Stimulated activated CD4-positive, alpha-beta T cell treated with anti-CD3 and anti-CD28 coated beads, Interleukin-1b, Interleukin-23, amount 100 ng/mL, for 4 hours (primary cell): ENCODE measurements around the gene KIF23.
"Not testable (repeated sequence)": the region's sequence is repeated elsewhere in the genome, so short reads cannot be mapped to it uniquely, and the experiment has no call there.

Experiments
- DNase-seq, 2 donors: peaks; one replicate each; pipeline ENCODE4 v3.0.0-alpha.2; 2020; ENCODE audit warnings: low read depth in 2 of 2

The KIF23 gene

DNA sequence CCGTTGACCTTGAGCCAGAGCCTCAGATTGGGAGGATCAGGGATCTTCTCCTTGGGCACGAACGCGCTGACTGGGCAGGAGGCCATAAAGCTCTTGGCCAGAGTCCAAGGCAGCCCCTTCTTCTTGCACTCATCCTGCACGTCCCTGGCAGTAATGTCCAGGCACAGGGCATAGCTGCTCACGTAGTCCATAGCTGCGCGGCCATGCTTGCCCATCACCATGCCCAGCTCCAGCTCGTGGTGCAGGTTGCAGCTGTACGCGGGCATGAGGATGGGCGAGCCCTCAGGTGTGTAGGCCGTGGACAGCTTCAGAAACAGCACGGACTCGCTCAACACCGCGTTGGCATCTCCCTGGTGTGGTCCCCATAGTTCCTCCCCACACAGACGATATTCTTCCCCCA is 20.5 kb downstream of the KIF23 start:
- no peak for DNase-seq

DNA sequence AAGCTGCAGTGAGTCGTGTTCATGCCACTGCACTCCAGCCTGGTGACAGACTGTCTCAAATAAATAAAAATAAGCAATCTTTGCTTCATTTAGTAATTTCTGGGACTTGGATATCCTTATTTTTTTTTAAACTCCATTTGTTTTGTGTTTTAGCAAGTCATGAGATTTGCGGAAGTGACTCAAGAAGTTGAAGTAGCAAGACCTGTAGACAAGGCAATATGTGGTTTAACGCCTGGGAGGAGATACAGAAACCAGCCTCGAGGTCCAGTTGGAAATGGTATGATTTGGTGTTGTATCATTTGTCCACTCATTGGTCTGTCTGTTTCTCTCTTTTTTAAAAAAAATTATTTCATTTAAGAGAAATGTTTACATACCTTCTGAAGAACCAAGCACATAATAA is 21.8 kb downstream of the KIF23 start:
- no peak for DNase-seq

DNA sequence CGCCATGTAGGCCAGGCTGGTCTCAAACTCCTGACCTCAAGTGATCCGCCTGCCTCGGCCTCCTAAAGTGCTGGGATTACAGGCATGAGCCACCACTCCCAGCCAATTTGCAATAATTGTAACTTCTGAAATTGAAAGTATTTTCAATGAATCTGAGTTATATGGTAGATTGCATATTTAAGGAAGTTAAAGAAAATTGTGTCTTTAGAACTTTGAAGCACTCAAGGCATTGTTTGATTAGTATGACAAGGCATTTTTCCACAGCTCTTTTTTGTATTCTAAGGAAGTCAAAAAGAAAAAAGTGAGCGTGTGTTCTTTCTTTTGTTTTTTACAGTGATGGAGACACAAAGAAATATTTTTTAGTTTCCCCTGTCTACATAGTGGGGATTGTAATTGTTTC is 22.8 kb downstream of the KIF23 start:
- no peak for DNase-seq

DNA sequence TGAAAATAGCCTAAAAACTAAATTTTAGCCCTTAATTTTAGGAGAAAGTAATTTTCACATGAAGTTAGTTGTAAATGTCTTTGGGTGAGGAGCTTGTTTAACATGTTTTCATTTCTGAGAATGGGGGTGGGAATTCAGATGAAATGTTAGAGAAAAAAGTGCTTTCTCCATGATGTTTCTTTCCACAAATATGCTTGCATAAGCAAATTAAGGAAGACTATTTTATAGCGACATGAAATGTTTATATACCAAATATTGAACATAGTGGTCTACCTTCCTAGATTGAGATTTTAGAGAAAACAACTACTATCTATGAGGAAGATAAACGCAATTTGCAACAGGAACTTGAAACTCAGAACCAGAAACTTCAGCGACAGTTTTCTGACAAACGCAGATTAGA is 25.5 kb downstream of the KIF23 start:
- no peak for DNase-seq

DNA sequence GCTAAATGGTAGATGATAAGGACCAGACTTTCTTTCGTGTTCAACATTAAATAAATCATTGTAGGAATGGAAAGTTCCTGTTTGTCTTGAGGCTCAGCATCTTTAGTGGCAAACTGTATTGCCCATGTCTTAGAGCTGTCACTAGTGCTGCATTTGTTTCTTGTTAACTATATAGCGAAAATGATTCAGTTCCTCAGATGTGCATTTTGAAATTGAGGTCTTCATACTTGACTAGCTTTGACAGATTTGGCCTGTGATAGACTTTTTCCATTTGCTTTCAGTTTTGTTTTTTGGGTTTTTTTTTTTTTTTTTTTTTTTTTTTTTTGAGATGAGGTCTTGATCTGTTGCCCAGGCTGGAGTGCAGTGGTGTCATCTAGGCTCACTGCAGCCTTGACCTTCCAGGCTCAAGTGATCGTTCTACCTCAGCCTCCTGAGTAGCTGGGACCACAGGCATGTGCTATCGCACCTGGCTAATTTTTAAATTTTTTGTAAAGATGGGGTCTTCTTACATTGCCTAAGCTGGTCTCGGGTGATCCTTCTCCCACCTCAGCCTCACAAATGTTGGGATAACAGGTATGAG is 29.0 kb downstream of the KIF23 start:
- no peak for DNase-seq

DNA sequence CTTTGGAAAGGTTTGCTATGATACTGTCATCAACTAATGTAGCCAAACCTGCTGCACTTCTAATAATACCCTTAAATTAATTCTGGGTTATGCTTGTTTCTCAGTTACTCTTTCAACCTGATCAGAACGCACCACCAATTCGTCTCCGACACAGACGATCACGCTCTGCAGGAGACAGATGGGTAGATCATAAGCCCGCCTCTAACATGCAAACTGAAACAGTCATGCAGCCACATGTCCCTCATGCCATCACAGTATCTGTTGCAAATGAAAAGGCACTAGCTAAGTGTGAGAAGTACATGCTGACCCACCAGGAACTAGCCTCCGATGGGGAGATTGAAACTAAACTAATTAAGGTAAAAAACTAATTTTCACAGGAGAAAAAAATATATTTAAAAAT is 30.5 kb downstream of the KIF23 start:
- DNase-seq = no peak

DNA sequence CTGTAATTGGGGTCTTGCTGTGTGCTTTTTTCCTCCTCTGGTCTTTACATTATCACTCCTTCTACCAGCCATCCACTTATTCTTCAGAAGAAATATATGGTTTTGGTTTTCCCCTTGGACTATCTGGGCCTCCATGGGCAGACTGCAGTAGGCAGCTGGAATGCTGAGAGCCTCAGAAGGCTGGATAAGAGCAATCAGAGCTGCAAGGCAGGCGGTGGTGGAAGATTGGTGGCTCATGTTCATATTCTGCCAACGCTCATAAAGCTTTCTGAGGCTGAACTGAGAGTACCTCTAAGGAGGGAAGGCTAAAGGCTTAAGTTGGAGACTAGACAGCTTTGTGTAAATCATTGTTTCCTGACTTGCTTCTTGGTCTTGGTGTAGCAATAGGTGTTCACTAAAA is 32.8 kb downstream of the KIF23 start:
- DNase-seq = no peak

DNA sequence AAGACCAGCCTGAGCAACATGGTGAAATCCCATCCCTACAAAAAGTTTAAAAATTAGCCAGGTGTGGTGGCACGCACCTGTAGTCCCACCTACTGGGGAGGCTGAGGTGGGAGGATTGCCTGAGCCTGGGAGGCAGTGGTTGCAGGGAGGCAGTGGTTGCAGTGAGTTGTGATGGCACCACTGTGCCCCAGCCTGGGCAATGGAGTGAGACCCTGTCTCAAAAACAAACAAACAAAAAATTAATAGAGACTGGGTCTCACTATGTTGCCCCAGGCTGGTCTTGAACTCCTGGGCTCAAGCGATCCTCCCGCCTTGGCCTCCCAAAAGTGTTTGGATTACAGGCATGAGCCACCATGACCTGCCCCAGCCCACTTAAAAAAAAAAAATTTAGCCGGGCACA is 36.1 kb downstream of the KIF23 start:
- DNase-seq = not testable (repeated sequence)

DNA sequence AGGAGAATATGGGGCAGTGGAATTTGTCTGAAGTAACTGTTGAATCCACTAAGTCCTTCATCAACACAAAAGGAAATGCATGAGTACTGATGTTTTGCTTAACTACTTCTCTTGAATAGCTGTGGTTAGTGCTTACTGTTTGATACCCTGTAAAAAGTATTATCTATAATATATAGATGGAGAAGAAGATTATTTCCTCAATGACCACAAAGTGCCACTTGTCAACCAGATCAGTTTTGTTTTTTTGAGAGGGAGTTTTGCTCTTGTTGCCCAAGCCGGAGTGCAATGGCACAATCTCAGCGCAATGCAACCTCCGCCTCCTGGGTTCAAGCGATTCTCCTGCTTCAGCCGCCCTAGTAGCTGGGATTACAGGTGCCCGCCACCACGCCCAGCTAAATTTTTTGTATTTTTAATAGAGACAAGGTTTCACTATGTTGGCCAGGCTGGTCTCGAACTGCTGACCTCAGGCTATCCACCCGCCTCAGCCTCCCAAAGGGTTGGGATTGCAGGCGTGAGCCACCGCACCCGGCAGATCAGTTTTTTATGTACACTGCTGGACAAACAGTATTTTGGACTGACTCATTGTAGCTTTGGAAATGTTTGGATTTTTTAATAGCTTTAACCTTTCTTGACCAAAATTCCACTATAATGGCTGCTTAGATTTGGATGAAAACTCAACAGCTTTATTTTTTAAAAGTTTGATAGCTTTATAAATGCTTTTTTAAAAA is 37.0 kb downstream of the KIF23 start:
- no peak for DNase-seq

DNA sequence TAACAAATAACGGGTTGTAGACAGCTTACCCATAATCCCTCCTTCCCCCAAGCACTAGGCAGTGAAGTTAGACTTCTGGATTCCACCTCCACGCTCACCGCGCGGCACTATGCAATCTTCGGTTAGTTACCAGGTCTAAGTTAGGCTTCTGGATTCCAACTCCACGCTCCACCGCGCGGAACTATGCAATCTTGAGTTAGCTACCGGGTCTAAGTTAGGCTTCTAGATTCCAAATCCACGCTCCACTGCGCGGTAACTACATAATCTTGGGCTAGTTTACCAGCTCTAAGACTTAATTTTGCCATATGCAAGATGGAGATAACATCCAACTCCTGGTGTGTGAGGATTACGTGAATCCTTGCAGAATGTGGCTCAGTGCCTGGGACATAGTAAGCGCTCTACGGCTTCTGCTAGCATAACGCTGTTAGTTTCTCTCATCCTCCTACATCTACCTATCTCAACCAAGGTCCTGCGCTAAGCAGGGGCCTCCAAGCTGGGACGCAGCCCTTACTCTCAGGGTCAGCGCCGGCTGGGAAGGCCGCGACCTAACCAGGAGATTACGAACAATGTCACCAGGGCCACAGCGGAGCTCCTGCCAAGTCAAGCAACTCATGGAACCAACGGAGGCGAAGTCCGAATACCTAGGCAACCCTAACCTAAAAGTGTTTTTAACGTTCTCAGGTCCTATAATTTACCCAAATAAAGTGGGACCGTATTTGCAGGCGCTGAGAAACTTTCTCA is 38.0 kb downstream of the KIF23 start:
- no peak for DNase-seq

DNA sequence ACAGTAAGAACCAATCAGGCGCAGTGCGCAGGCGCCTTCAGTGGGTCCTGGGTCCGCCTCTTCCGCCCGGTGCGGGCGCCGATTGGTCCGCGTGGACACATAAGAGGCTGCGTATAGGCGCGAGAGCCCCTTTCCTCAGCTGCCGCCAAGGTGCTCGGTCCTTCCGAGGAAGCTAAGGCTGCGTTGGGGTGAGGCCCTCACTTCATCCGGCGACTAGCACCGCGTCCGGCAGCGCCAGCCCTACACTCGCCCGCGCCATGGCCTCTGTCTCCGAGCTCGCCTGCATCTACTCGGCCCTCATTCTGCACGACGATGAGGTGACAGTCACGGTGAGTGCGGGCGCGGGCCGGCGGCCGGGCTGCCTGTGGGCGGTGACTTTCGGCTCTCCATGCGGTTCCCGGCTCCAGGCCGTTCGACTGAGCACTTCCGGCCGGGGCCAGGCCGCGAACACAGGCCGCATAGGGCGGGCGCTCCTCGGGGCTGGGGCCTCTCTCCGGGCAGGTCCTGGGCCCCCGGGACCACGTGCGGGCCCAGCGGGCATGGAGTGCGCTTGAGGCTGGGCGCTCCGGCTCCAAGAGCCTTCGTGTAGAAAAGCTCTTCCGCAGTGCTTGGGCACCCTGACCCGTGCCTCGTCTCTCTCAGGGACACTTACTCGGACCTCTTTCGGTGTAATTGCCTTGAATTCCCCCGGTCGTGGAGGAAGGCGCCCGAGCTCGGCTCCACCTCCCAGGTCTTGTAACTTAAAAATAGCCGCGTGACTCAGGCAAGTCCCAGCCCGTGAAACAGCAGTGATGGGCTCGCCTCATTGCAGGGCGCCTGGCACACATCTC is 38.8 kb downstream of the KIF23 start, which contains the start of gene RPLP1:
TSS of gene RPLP1 (plus strand) at position 127 of the 830 bp plus-strand sequence. CDS start at position 258, 131 bp downstream.
- peak; percentile 92 to 96 for DNase-seq

DNA sequence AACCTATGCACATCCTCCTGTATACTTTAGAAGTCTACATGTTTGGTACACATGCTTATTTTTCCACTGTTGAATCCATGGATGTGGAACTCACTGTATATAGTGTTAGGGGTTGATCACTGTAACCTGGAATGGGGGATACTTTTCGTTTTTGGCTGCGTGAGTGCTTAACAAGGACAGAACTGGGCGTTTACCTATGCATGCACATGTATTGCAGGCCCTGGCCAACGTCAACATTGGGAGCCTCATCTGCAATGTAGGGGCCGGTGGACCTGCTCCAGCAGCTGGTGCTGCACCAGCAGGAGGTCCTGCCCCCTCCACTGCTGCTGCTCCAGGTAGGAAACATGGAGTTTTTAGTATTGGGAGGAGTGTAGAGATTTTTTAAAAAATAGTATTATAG is 40.8 kb downstream of the KIF23 start:
- DNase-seq = no peak

DNA sequence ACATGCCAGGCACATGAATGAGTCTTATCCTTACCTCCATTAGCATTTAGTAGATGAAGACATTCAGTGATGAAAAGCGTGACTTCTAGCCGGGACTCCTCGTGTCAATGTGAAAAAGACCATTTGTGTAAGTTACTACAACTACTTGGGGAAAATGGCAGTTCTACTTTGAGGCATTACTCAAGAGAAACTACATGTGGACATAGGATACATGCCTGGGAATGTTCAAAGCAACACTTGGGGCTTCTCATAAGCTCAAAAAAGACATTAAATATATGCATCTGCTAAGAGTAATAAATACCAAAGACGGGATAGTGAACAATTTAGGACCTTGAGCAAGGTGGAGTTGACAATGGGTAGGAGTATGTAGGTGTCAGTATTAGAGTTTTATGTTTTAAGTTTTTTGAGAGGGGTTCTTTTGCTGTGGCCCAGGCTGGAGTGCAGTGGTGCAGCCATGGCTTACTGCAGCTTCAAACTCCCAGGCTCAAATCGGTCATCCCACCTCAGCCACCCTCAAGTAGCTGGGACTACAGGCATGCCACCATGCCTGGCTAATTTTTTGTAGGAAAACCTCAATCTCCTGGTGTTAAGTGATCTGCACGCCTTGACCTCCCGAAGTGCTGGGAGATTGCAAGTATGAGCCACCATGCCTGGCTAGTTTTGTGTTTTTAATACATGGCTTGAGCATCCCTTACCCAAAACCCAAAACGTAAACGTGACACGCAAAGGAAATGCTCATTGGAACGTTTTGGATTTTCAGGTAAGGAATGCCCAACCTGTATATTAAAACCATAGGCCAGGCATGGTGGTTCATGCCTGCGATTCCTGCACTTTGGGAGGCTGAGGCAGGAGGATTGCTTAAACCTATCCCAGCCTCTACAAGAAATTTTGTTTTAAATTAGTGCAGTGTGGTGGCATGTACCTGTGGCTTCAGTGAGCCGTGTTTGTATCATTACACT is 42.3 kb downstream of the KIF23 start:
- DNase-seq = no peak

DNA sequence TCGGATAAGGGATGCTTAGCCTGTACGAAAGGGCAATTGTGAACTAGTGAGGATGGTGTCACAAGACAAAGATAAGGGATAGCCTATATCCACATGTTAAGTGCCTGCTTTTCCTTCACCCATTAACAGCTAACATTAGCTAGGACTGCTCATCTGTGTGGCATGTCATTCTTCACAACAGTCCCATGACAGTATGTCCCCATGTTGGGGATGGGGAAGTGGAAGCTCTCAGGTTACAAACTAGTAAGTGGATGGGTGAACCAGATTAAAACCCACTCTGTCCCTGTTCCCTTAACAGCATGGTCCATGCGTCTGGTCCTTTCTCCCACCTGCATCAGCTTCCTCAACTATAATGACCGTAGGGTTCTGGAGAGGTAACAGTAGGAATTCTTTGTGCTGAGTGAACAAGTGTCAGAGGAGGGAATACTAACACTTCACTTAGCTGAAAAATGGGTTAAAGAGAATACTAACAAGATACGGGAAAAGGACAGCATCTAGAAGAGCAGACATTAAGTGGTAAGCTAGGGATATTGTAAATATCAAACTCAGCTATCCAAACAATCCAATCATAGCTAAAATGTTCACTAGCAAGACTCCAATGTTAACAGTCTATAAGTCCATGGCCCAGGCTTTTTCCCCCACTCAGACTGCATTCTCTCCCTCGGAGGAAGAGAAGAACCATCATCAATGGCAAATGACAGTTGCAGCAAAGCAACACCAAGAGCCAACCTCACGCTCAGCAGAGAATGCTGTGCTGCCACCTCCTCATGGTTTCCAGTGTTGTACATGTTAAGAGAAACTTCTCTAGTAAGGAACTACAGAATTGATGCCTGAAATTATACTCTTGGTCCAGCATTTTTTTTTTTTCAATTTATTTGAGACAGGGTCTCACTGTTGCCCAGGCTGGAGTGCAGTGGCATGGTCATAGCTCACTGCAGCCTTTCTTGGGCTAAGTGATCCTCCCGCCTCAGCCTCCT is 43.4 kb downstream of the KIF23 start:
- no peak for DNase-seq

DNA sequence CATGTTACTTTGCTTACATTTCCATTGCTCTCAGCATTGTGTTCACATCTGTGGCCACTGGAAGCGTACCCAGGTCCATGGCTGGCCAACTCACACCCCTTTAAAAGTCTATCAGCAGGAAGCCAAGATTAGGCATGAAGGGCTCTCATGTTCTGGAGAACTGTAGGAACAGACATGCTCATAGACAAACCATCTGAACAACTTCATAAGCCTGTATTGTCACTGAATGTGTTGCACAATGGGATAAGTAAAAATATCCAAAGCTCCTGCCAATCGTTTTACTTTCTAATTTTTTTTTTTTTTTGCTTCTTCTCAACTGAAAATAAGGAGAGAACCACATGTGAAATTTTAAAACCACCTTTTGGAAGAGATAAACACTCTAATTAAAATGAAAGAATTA is 44.9 kb downstream of the KIF23 start:
- DNase-seq = no peak

DNA sequence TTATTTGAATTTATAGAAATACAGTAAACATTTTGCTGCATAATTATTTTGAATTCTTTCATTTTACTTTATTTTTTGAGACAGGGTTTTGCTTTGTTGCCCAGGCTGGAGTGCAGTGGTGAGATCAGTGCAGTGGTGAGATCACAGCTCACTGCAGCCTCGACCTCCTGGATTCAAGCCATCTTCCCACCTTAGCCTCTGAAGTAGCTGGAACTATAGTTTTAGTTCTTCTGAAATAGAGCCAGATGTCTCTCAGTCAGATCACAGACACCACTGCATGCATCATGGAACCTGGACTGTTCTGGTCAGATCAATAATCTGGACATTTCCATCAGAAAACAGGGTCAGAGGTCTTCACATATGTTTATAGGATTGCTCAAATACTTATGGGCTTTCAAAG is 46.3 kb downstream of the KIF23 start:
- DNase-seq = no peak

DNA sequence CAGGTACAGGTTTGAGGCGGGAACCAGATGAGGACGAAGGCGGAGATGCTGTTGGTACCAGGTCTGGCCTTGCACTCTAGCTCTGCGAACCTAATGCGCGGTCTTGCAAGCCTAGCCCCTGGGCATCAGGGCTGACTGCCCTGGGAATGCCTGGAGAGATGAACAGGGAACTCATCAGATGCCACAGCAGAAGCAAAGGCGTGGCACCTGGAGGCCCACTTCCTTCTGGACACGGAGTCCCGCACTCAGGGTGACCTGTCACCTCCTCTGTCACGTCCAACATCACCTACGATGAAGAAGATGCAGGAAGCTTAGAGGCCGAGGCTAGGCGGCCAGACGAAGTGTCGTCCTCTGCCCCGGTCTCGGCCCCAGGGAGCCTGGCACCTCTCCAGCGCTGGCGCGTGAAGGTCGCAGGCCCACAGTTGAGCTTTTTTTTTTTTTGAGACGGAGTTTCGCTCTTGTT is 47.9 kb downstream of the KIF23 start:
- DNase-seq = no peak

DNA sequence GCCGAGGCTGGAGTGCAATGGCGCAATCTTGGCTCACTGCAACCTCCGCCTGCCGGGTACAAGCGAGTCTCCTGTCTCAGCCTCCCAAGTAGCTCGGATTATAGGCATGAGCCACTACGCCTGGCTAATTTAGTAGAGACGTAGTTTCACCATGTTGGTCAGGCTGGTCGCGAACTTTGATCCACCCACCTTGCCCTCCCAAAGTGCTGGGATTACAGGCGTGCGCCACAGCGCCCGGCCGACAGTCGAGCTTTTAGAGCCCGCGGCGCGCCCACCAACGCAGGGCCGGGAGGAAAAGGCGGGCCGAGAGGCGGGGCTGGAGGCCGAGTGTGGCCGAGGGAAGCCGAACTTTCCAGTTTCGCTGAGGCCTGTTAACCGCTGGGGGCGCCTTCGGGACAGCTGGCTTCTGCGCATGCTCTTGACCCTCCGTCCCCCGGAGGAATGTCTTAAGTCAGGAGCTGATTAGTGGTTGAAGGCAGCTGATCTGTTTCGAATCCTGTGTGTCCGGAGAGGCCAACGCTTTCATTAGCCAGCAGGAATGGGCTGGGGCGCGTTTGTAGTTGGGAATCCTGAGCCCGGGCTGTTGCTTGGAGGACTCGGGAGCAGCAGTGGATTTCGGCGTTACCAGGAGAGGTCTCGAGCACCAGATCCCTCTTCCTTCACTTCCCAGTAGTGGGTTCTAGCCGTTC is 48.5 kb downstream of the KIF23 start:
- DNase-seq = peak; percentile 88 to 93

DNA sequence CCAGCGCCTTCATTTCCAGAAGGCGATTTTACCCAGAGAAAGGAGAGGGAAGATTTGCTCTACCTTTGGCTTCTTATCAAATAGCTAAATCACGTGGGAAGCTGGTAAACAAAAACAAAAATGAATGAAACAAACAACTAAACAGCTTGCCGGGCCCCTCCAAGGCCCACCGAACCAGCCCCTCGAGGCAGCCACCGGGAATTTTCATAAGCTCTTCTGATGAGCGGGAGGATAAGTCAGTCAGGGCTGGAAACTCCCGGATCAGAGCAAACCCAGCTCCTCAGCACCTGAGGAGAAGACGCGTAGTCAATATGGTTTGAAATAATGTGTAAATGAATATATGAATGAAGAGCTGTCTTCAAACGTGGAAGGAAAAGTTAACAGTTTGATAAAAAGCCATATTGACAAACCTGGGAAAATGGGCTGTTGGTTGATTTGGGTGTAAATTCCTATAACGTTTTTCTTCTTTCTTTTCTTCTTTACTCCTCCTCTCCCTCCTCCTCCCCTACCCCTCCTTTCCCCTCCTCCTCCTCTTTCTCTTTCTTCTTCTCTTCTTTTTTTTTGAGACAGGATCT is 49.1 kb downstream of the KIF23 start:
- DNase-seq = no peak
